Measurements from ENCODE around the gene GABARAPL1.

DNA sequence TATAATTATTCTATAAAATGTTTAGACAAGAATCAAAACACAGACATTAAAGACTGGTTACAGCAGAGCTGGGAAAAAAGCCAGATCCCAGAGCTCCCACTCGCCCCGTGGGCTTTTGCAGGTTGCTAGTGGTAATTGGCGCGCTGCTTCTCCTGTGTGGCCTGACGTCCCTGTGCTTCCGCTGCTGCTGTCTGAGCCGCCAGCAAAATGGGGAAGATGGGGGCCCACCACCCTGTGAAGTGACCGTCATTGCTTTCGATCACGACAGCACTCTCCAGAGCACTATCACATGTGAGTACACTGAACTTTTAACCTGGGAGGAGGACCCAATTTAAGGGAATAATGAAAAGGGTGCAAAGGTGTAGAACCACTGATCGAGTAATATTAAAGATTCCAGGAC, 26.4 kb upstream of the GABARAPL1 start:
- TF ChIP-seq EZH2 (IDR thresholded peaks at IDR 0.05; ENCODE audit: borderline replicate concordance, low read depth, low read length, poor library complexity, severe bottlenecking): no peak
- TF ChIP-seq, protein P1, sequence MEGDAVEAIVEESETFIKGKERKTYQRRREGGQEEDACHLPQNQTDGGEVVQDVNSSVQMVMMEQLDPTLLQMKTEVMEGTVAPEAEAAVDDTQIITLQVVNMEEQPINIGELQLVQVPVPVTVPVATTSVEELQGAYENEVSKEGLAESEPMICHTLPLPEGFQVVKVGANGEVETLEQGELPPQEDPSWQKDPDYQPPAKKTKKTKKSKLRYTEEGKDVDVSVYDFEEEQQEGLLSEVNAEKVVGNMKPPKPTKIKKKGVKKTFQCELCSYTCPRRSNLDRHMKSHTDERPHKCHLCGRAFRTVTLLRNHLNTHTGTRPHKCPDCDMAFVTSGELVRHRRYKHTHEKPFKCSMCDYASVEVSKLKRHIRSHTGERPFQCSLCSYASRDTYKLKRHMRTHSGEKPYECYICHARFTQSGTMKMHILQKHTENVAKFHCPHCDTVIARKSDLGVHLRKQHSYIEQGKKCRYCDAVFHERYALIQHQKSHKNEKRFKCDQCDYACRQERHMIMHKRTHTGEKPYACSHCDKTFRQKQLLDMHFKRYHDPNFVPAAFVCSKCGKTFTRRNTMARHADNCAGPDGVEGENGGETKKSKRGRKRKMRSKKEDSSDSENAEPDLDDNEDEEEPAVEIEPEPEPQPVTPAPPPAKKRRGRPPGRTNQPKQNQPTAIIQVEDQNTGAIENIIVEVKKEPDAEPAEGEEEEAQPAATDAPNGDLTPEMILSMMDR (conservative IDR thresholded peaks at IDR 0.05; ENCODE audit: low read depth, low read length): no peak

Data from A673 (cell line).